ENCODE measurements around the gene PLXNA3.

PLXNA3 gene

GRCh38 chrX:154458116-154458953 is at the start of gene PLXNA3:
PLXNA3 (plus strand) TSS chrX:154458281; CDS start chrX:154460184, 1,903 bp downstream.
- DNase-seq (ENCODE audit: low read depth): no peak

- DNase-seq (ENCODE audit: low read depth): no peak
Measured at GRCh38 chrX:154408659-154409221, 49.3 kb upstream of the PLXNA3 start.

- DNase-seq (ENCODE audit: low read depth): no peak
Measured at GRCh38 chrX:154409222-154409871, 48.7 kb upstream of the PLXNA3 start, which contains the start of gene DNASE1L1. DNASE1L1 (minus strand) TSS chrX:154409254; CDS start chrX:154405568, 3,686 bp downstream.

GRCh38 chrX:154411981-154412340 is 46.1 kb upstream of the PLXNA3 start:
- no peak for DNase-seq (ENCODE audit: low read depth)

GRCh38 chrX:154412468-154412867 is 45.6 kb upstream of the PLXNA3 start:
- DNase-seq (ENCODE audit: low read depth): no peak

- no peak for DNase-seq (ENCODE audit: low read depth)
Measured at GRCh38 chrX:154413142-154413541, 44.9 kb upstream of the PLXNA3 start.

GRCh38 chrX:154417157-154417556 is 40.9 kb upstream of the PLXNA3 start:
- DNase-seq (ENCODE audit: low read depth): no peak

- DNase-seq (ENCODE audit: low read depth): no peak
Measured at GRCh38 chrX:154419189-154419588, 38.9 kb upstream of the PLXNA3 start.

- DNase-seq (ENCODE audit: low read depth): no peak
Measured at GRCh38 chrX:154419688-154420401, 38.2 kb upstream of the PLXNA3 start.

- no peak for DNase-seq (ENCODE audit: low read depth)
Measured at GRCh38 chrX:154420402-154420756, 37.7 kb upstream of the PLXNA3 start.

- no peak for DNase-seq (ENCODE audit: low read depth)
Measured at GRCh38 chrX:154426916-154427770, 30.9 kb upstream of the PLXNA3 start.

- peak; percentile 64 for DNase-seq (ENCODE audit: low read depth)
Measured at GRCh38 chrX:154428176-154429171, 29.6 kb upstream of the PLXNA3 start, which contains the start of gene ATP6AP1. ATP6AP1 (plus strand) TSS chrX:154428677; CDS start chrX:154428693, 16 bp downstream.

- DNase-seq (ENCODE audit: low read depth): no peak
Measured at GRCh38 chrX:154429711-154430110, 28.4 kb upstream of the PLXNA3 start.

GRCh38 chrX:154430479-154430878 is 27.6 kb upstream of the PLXNA3 start:
- DNase-seq (ENCODE audit: low read depth): no peak

- no peak for DNase-seq (ENCODE audit: low read depth)
Measured at GRCh38 chrX:154430916-154431315, 27.2 kb upstream of the PLXNA3 start.

GRCh38 chrX:154431341-154431740 is 26.7 kb upstream of the PLXNA3 start:
- DNase-seq (ENCODE audit: low read depth): no peak

- no peak for DNase-seq (ENCODE audit: low read depth)
Measured at GRCh38 chrX:154432210-154432609, 25.9 kb upstream of the PLXNA3 start.

- DNase-seq (ENCODE audit: low read depth): no peak
Measured at GRCh38 chrX:154433605-154434004, 24.5 kb upstream of the PLXNA3 start.

- DNase-seq (ENCODE audit: low read depth): no peak
Measured at GRCh38 chrX:154434394-154435168, 23.5 kb upstream of the PLXNA3 start.

Data from GM04503 (cell line).